PC-3 (cell line): ENCODE measurements around the gene LEMD2. TPM values are rescaled to one million over a fixed set of nuclear protein-coding genes. Genes with fewer than 3 reads are reported as not detected.

Source experiments
- ATAC-seq: fragments of 200-7000 bp; cut with Tn5 transposase; 2 replicates; pipeline ENCODE4 v1.9.1; 2020; ENCODE audit warnings: mild to moderate bottlenecking, moderate library complexity
- BruUV-seq: library from RNA; stranded (reverse); fragments of 400-500 nt; replicated peaks from 2 replicates; lab custom pipeline; 2021; lab: Mats Ljungman, UMichigan
- CTCF ChIA-PET: fragments of 300-600 bp; sonication (Branson Sonifier 250); formaldehyde crosslinking; loops from one replicate; lab custom pipeline; 2022; ENCODE audit warnings: antibody characterized with exemption; lab: Charles Lee
- POLR2A ChIA-PET: fragments of 300-600 bp; sonication (Branson Sonifier 250); formaldehyde crosslinking; loops from one replicate; lab custom pipeline; 2022; ENCODE audit warnings: antibody characterized with exemption; ENCODE audit not compliant: unreplicated experiment; lab: Charles Lee
- DNase-seq: peaks from one replicate; pipeline ENCODE4 v3.0.0-alpha.2; 2015
- H2AFZ ChIP-seq: fragments of 300-600 bp; sonication (generic); 2 replicates; pipeline ENCODE4 v1.6.0; 2016; ENCODE audit warnings: antibody characterized with exemption, low read length
- H3F3A ChIP-seq: fragments of 300-600 bp; sonication (generic); one replicate; pipeline ENCODE4 v1.6.0; 2017; ENCODE audit warnings: antibody characterized with exemption, low read length, control low read depth, mild to moderate bottlenecking; ENCODE audit not compliant: unreplicated experiment
- H3K27ac ChIP-seq: fragments of 300-600 bp; sonication (generic); 2 replicates; pipeline ENCODE4 v1.5.1; 2016; ENCODE audit warnings: mild to moderate bottlenecking, low read length
- H3K27me3 ChIP-seq: fragments of 300-600 bp; sonication (generic); 2 replicates; pipeline ENCODE4 v1.6.1; 2016; ENCODE audit warnings: low read length, mixed read lengths
- H3K36me3 ChIP-seq: fragments of 300-600 bp; sonication (generic); 2 replicates; pipeline ENCODE4 v1.6.1; 2016; ENCODE audit warnings: low read depth, mixed run types, low read length, mixed read lengths
- H3K4me1 ChIP-seq: fragments of 300-600 bp; sonication (generic); 2 replicates; pipeline ENCODE4 v1.5.1; 2016; ENCODE audit warnings: low read length; ENCODE audit not compliant: insufficient read depth
- H3K4me2 ChIP-seq: fragments of 300-600 bp; sonication (generic); 2 replicates; pipeline ENCODE4 v1.6.0; 2016; ENCODE audit warnings: low read length
- H3K4me3 ChIP-seq: fragments of 300-600 bp; sonication (generic); 2 replicates; pipeline ENCODE4 v1.5.1; 2016; ENCODE audit warnings: mild to moderate bottlenecking, low read length, mixed read lengths
- H3K79me2 ChIP-seq: fragments of 300-600 bp; sonication (generic); 2 replicates; pipeline ENCODE4 v1.6.1; 2017; ENCODE audit warnings: low read length, mixed read lengths
- H3K9ac ChIP-seq: fragments of 300-600 bp; sonication (generic); 2 replicates; pipeline ENCODE4 v1.6.0; 2016; ENCODE audit warnings: mild to moderate bottlenecking, low read length
- H3K9me2 ChIP-seq: fragments of 300-600 bp; sonication (generic); replicated peaks from 2 replicates; pipeline ENCODE4 v1.6.1; 2016; ENCODE audit warnings: mixed run types, low read length, mixed read lengths
- H3K9me3 ChIP-seq: fragments of 300-600 bp; sonication (generic); 2 replicates; pipeline ENCODE4 v1.6.1; 2016; ENCODE audit warnings: low read length, mixed read lengths
- H4K20me1 ChIP-seq: fragments of 300-600 bp; sonication (generic); 2 replicates; pipeline ENCODE4 v1.6.1; 2016; ENCODE audit warnings: low read length, mixed read lengths
- EZH2 ChIP-seq: fragments of 300-600 bp; sonication (generic); IDR thresholded peaks from one replicate; pipeline ENCODE4 v1.6.1; 2017; ENCODE audit warnings: antibody characterized with exemption, mild to moderate bottlenecking, low read length; ENCODE audit not compliant: unreplicated experiment
- EZH2phosphoT487 ChIP-seq: fragments of 300-600 bp; sonication (generic); IDR thresholded peaks from 2 replicates; pipeline ENCODE4 v1.6.1; 2018; ENCODE audit warnings: mild to moderate bottlenecking, antibody characterized with exemption, low read length, borderline replicate concordance
- intact Hi-C: fragments of 100-400 bp; cut with micrococcal nuclease; formaldehyde crosslinking; loops from 2 replicates; pipeline ENCODE4 v1.9.0; 2023
- total RNA-seq: library from RNA; depleted of rRNA; stranded (reverse); fragments of >200 nt; gene quantifications from 2 replicates; pipeline ENCODE4 v1.2.3, GENCODE V29; 2014
- TF ChIP-seq, protein P1 (sequence below): fragments of 300-600 bp; sonication (generic); conservative IDR thresholded peaks from 2 replicates; pipeline ENCODE4 v1.5.1; 2017; ENCODE audit warnings: antibody characterized with exemption, low read depth, mild to moderate bottlenecking, low read length

LEMD2 gene
- total RNA-seq, 1 experiment from 2014 or later = 54.5 TPM

DNA sequence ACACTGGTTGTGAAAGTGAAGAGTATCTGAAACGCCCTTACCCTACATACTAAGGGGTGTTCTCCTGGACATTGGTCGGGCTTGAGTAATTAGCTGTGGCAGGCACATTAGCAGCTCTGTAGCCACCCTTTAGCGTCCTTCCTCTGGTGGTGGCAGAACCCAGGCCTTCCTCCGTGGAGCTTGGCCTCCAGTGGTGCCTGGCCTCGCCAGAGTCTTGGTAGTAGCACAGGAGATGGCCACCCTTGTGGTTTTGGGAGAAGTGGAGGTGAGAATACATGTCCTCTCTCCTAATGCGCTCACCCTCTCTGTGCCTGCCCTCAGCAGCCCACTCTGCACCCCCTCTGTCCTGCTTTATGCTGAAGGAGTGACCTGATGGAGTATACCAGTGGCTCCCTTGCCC, 59.9 kb downstream of the LEMD2 start:
- no peak overlapping the region for H3K27ac ChIP-seq
- no peaks in the 10 kb centered on the region for H3K79me2 ChIP-seq
- H3K4me2 ChIP-seq = no peak overlapping the region
- H3K9ac ChIP-seq = no peak overlapping the region
- peaks cover 7% of the 10 kb centered on the region for H3K27me3 ChIP-seq
- H3K4me1 ChIP-seq = peaks cover 17% of the 10 kb centered on the region
- CTCF ChIA-PET = no interaction called here
- BruUV-seq = no TSS peak
- H3F3A ChIP-seq = no peaks in the 10 kb centered on the region
- intact Hi-C loops = no loop called here
- no peak overlapping the region for H2AFZ ChIP-seq
- ATAC-seq = no peak
- H3K9me2 ChIP-seq = no peaks in the 10 kb centered on the region
- no peak for DNase-seq
- POLR2A ChIA-PET = no interaction called here
- no peak overlapping the region for H3K4me3 ChIP-seq
- TF ChIP-seq, protein P1, sequence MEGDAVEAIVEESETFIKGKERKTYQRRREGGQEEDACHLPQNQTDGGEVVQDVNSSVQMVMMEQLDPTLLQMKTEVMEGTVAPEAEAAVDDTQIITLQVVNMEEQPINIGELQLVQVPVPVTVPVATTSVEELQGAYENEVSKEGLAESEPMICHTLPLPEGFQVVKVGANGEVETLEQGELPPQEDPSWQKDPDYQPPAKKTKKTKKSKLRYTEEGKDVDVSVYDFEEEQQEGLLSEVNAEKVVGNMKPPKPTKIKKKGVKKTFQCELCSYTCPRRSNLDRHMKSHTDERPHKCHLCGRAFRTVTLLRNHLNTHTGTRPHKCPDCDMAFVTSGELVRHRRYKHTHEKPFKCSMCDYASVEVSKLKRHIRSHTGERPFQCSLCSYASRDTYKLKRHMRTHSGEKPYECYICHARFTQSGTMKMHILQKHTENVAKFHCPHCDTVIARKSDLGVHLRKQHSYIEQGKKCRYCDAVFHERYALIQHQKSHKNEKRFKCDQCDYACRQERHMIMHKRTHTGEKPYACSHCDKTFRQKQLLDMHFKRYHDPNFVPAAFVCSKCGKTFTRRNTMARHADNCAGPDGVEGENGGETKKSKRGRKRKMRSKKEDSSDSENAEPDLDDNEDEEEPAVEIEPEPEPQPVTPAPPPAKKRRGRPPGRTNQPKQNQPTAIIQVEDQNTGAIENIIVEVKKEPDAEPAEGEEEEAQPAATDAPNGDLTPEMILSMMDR = no peak
- TF ChIP-seq EZH2phosphoT487 = no peak
- no peak for TF ChIP-seq EZH2
- H3K36me3 ChIP-seq = no peaks in the 10 kb centered on the region
- H3K9me3 ChIP-seq = no peaks in the 10 kb centered on the region
- H4K20me1 ChIP-seq = no peaks in the 10 kb centered on the region

DNA sequence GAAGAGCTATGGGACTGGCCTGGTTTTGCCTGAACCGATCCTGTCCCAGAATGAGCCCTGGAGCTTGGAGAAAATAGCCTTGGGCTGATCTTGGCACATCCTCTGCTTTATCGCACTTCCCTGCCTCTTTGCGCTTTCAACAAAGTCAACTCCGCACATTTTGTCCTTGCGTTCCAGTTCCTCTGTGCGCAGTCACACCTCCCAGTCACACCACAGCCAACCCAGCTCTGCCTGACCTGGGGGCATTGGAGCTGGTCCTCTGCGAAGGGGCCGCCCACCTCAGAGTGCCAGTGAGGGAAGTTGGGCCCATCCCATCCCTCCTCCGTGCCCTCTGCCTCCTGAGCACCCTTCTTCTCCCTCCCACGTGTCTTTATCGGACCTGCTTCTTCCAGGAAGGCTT, 60.5 kb downstream of the LEMD2 start:
- no peak for DNase-seq
- intact Hi-C loops = no loop called here
- CTCF ChIA-PET = no interaction called here

DNA sequence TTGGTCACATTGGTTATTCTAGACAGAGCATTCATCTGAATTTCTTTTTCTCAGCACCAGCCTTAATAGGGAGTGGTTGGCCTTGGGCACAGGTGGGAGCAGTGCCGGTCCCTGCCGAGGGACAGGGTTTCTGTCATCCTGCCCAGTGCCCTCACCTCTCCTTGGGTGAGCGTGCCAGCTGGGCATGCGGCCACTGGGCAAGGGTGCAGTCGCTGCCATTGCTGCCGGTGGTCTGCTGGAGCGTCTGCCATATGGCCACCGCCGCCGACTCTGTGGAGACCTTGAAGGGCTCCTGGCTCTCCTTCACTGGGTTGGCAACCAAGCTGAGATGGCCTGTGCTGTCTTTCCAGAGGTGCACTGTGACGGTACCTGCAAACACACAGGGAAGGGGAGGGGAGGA, 61.0 kb downstream of the LEMD2 start:
- Histone ChIP-seq H3K9me3 (no peaks in the 10 kb centered on the region), H4K20me1 (no peaks in the 10 kb centered on the region), H2AFZ (no peak overlapping the region), H3K36me3 (no peaks in the 10 kb centered on the region), H3K27me3 (peaks cover 17% of the 10 kb centered on the region), H3K79me2 (no peaks in the 10 kb centered on the region), H3K9me2 (no peaks in the 10 kb centered on the region), H3K27ac (no peak overlapping the region), H3K4me2 (no peak overlapping the region), H3K4me3 (no peak overlapping the region), H3F3A (no peaks in the 10 kb centered on the region), H3K4me1 (peaks cover 16% of the 10 kb centered on the region), H3K9ac (no peak overlapping the region)
- no TSS peak for BruUV-seq
- ChIA-PET POLR2A (no interaction called here), CTCF (no interaction called here)
- intact Hi-C loops = no loop called here
- no peak for TF ChIP-seq EZH2phosphoT487
- TF ChIP-seq EZH2 = no peak
- TF ChIP-seq, protein P1 = no peak
- DNase-seq (no peak), ATAC-seq (no peak)

More for the DNA sequence above, 60.5 kb downstream of the LEMD2 start:
- H3K4me1 ChIP-seq = peaks cover 17% of the 10 kb centered on the region
- H2AFZ ChIP-seq = no peak overlapping the region
- POLR2A ChIA-PET = no interaction called here
- no peak overlapping the region for H3K27ac ChIP-seq
- BruUV-seq = no TSS peak
- peaks cover 12% of the 10 kb centered on the region for H3K27me3 ChIP-seq
- no peaks in the 10 kb centered on the region for H4K20me1 ChIP-seq
- no peaks in the 10 kb centered on the region for H3K36me3 ChIP-seq
- no peaks in the 10 kb centered on the region for H3K9me3 ChIP-seq
- H3K79me2 ChIP-seq = no peaks in the 10 kb centered on the region
- TF ChIP-seq EZH2phosphoT487 (no peak), EZH2 (no peak)
- TF ChIP-seq, protein P1 = no peak
- H3K9me2 ChIP-seq = no peaks in the 10 kb centered on the region
- ATAC-seq = no peak
- H3F3A ChIP-seq = no peaks in the 10 kb centered on the region
- H3K4me3 ChIP-seq = no peak overlapping the region
- no peak overlapping the region for H3K9ac ChIP-seq
- no peak overlapping the region for H3K4me2 ChIP-seq
